Right lobe of liver (tissue), 6 donors: Measurements from ENCODE around the gene ERFL. TPM values are rescaled to one million over a fixed set of nuclear protein-coding genes. Genes with fewer than 3 reads are reported as not detected.

ENCODE experiments used
- ATAC-seq, 4 donors: fragments of 200-7000 bp; cut with Tn5 transposase; one replicate each; pipeline ENCODE4 v1.9.1; 2020; ENCODE audit warnings: mild to moderate bottlenecking in 4 of 4, moderate library complexity in 4 of 4
- DNase-seq, 3 donors: peaks; one replicate each; pipeline ENCODE4 v3.0.0-alpha.2; 2020
- H3K27ac ChIP-seq, 3 donors: fragments of 200-600 bp; one replicate each; pipeline ENCODE4 v1.8.0; 2022
- H3K27me3 ChIP-seq, 2 donors: fragments of 200-600 bp; one replicate each; pipeline ENCODE4 v1.8.0; 2022
- H3K36me3 ChIP-seq, 4 donors: fragments of 200-600 bp; sonication (generic) in 1 of 4; one replicate each; pipeline versions ENCODE4 v1.5.1 to v1.8.0; 2017 to 2022; ENCODE audit warnings: control low read depth in 1 of 4
- H3K4me1 ChIP-seq, 4 donors: fragments of 200-600 bp; sonication (generic) in 1 of 4; one replicate each; pipeline versions ENCODE4 v1.5.1 to v1.8.0; 2017 to 2022; ENCODE audit warnings: control low read depth in 1 of 4
- H3K4me3 ChIP-seq, 3 donors: fragments of 200-600 bp; one replicate each; pipeline ENCODE4 v1.8.0; 2022
- H3K9me3 ChIP-seq, 4 donors: fragments of 200-600 bp; sonication (generic) in 1 of 4; one replicate each; pipeline versions ENCODE4 v1.5.1 to v1.8.0; 2017 to 2022; ENCODE audit warnings: control low read depth in 1 of 4
- POLR2A ChIP-seq: fragments of 450-650 bp; IDR thresholded peaks from one replicate; pipeline ENCODE4 v1.6.1; 2017; ENCODE audit warnings: antibody characterized with exemption, mild to moderate bottlenecking
- WGBS: methylation state at CpG from one replicate; pipeline ENCODE4 v1.1.6; 2018; ENCODE audit warnings: low coverage, low lambda C conversion rate; ENCODE audit not compliant: insufficient coverage; ENCODE audit errors: missing lambda C conversion rate; 5-methylcytosine and 5-hydroxymethylcytosine counted together
- intact Hi-C, 2 donors: fragments of 100-400 bp; cut with DNase I; formaldehyde crosslinking; loops; one replicate each; pipeline versions ENCODE4 v1.11.2 to v1.14.1; 2022
- total RNA-seq, 6 experiments: library from RNA; depleted of rRNA in 2 of 6; stranded (reverse); fragments of >200 nt in 2 of 6; fragmentation: NEBNext Ultra II Directional in 3 of 6; extraction: Animal tissue kit (Norgen Biotek cat#: 25700) in 3 of 6; gene quantifications; one replicate each; pipeline versions ENCODE4 v1.1.0 to v1.2.4, GENCODE V29; 2016 to 2023
- TF ChIP-seq, protein P1 (sequence below), 4 donors: fragments of 200-600 bp in 3 of 4; fragments of 450-650 bp in 1 of 4; IDR thresholded peaks; one replicate each; pipeline versions ENCODE4 v1.5.1 to v1.8.0; 2016 to 2022; ENCODE audit warnings: antibody characterized with exemption in 4 of 4, mild to moderate bottlenecking in 2 of 4
- donor health status: DM: no; HTN: yes; CAD: no.
- donor health status: DM: no; HTN: no; CAD: no.
- donor health status: DM: no; HTN: no; CAD: no.
- donor health status: DM: no; HTN: yes; CAD: no.
- donor health status: DM: no; HTN: yes; CAD: no.

The ERFL gene
- total RNA-seq, 6 experiments from 2014 or later = not detected

DNA sequence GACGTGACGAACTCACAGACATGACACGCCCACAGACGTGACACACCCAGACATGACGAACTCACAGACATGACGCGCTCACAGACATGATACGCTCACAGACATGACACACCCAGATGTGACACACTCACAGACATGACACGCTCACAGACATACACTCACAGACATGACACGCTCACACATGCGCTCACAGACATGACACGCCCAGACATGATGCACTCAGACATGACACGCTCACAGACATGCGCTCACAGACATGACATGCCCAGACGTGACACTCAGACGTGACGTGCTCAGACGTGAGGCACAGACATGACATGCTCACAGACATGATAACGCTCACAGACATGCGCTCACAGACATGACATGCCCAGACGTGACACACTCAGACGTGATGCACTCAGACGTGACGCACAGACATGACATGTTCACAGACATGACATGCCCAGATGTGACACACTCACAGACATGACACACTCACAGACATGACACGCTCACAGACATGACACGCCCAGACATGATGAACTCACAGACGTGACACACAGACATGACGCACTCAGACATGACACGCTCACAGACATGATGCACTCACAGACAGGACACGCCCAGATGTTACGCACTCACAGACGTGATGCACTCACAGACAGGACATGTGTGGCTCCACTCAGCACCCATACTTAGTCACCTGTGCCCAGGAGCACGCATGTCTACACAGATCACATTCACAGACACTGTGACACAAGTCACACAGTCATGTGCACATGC is 8.1 kb downstream of the ERFL start:
- Histone ChIP-seq H3K9me3 (no peaks in the 10 kb centered on the region), H3K36me3 (no peaks in the 10 kb centered on the region), H3K4me1 (no peaks in the 10 kb centered on the region), H3K27me3 (peaks cover 0 to 8% of the 10 kb centered on the region in 2 donors), H3K27ac (no peak overlapping the region), H3K4me3 (no peak overlapping the region)
- WGBS = 63% methylated on average over 7 of the region's 33 CpGs
- intact Hi-C loops = no loop called here
- TF ChIP-seq, protein P1, sequence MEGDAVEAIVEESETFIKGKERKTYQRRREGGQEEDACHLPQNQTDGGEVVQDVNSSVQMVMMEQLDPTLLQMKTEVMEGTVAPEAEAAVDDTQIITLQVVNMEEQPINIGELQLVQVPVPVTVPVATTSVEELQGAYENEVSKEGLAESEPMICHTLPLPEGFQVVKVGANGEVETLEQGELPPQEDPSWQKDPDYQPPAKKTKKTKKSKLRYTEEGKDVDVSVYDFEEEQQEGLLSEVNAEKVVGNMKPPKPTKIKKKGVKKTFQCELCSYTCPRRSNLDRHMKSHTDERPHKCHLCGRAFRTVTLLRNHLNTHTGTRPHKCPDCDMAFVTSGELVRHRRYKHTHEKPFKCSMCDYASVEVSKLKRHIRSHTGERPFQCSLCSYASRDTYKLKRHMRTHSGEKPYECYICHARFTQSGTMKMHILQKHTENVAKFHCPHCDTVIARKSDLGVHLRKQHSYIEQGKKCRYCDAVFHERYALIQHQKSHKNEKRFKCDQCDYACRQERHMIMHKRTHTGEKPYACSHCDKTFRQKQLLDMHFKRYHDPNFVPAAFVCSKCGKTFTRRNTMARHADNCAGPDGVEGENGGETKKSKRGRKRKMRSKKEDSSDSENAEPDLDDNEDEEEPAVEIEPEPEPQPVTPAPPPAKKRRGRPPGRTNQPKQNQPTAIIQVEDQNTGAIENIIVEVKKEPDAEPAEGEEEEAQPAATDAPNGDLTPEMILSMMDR (IDR thresholded peaks at IDR 0.05) = no peak
- no peak for TF ChIP-seq POLR2A
- no peak for DNase-seq
- ATAC-seq = no peak

DNA sequence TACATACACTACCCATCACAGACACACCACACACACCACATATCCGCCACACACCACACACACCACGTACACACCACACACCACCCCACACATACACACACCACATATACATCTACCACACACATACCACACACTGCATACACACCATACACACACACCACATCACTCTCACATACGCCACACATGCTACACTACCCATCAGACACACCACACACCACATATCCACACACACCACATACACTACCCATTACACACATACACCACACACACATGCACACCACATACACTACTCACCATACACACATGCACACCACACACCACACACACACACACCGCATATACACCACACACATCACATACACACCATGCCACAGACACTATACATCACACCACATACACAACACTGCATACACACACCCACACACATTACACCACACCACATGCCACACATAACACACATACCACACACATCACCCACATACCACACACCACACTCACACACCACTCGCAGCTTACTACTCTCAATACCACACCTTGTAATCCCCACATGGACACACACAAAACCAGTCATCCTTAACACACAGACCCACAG is 9.5 kb downstream of the ERFL start:
- 90% methylated on average over 5 of the region's 5 CpGs for WGBS
- H3K9me3 ChIP-seq = no peaks in the 10 kb centered on the region
- TF ChIP-seq, protein P1 (IDR thresholded peaks at IDR 0.05) = no peak
- no peak for TF ChIP-seq POLR2A
- DNase-seq = no peak
- H3K4me3 ChIP-seq = no peak overlapping the region
- no peak for ATAC-seq
- no peaks in the 10 kb centered on the region for H3K4me1 ChIP-seq
- H3K27me3 ChIP-seq = peaks cover 0 to 8% of the 10 kb centered on the region in 2 donors
- no peaks in the 10 kb centered on the region for H3K36me3 ChIP-seq
- intact Hi-C loops = no loop called here
- H3K27ac ChIP-seq = no peak overlapping the region

DNA sequence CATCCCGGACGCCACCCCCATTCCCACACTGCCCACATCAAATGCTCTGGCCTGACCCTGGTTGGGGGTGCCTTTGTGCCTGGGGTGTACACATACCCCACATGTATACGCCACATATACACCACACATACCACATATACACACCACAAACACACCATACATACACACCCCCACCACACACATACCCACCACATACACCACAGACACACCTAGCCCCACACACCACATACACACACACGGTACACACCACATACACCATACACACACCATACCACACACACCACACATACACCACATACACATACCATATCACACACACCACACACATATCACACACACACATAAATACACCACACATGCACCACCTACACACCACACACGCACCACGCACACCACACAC is 10.2 kb downstream of the ERFL start:
- H3K27me3 ChIP-seq = peaks cover 0 to 8% of the 10 kb centered on the region in 2 donors
- no peak overlapping the region for H3K4me3 ChIP-seq
- no peaks in the 10 kb centered on the region for H3K4me1 ChIP-seq
- no peak for TF ChIP-seq POLR2A
- TF ChIP-seq, protein P1 (IDR thresholded peaks at IDR 0.05) = no peak
- H3K9me3 ChIP-seq = no peaks in the 10 kb centered on the region
- intact Hi-C loops = no loop called here
- ATAC-seq = no peak
- H3K27ac ChIP-seq = no peak overlapping the region
- no peaks in the 10 kb centered on the region for H3K36me3 ChIP-seq
- 60% methylated on average over 5 of the region's 6 CpGs for WGBS
- no peak for DNase-seq

DNA sequence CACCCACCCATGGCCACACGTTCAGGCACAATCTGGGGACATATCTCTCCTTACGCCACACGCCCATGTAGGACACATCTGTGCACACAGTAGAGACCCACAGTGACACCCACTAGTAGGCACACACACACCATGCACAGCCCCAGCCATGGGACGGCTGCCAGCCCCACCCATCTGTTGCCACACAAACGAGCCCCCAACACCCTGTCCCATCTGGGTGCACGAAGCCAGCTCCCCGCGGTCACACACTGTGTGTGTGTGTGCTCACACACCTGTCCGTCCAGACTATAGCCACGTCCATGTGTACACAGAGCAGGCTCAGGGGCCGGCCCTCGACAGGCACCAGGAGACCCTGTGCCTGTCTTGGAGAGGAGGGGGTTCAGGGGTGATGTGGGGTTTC is 10.6 kb downstream of the ERFL start:
- WGBS = 25% methylated on average over 5 of the region's 12 CpGs

More for the DNA sequence above, 10.6 kb downstream of the ERFL start:
- Histone ChIP-seq H3K4me3 (no peak overlapping the region), H3K36me3 (no peaks in the 10 kb centered on the region), H3K27ac (no peak overlapping the region), H3K9me3 (no peaks in the 10 kb centered on the region), H3K27me3 (peaks cover 0 to 3% of the 10 kb centered on the region in 2 donors), H3K4me1 (no peaks in the 10 kb centered on the region)
- no peak for DNase-seq
- intact Hi-C loops = no loop called here
- no peak for ATAC-seq
- TF ChIP-seq POLR2A = no peak
- TF ChIP-seq, protein P1 (IDR thresholded peaks at IDR 0.05) = no peak
